T-helper 17 cell (primary cell): ENCODE measurements around the gene PLEKHA7. TPM values are rescaled to one million over a fixed set of nuclear protein-coding genes. Genes with fewer than 3 reads are reported as not detected.
"Not testable (repeated sequence)": the region's sequence is repeated elsewhere in the genome, so short reads cannot be mapped to it uniquely, and the experiment has no call there.

Experiments used
- ATAC-seq: fragments of 150-1000 bp; cut with Tn5 transposase; 2 replicates; pipeline ENCODE4 v1.10.0; 2021; ENCODE audit warnings: mild to moderate bottlenecking, moderate library complexity
- DNase-seq, 3 donors: peaks; one replicate each; pipeline versions ENCODE4 v3.0.0 to v3.0.0-alpha.2; 2020 to 2021
- H3K9me3 ChIP-seq: one replicate; pipeline ENCODE4 v1.7.0; 2013; ENCODE audit warnings: low read length, mild to moderate bottlenecking; ENCODE audit not compliant: control insufficient read depth, poor library complexity, severe bottlenecking
- H3K27ac Mint-ChIP-seq: one replicate; pipeline ENCODE4 v1.8.0; 2022; ENCODE audit warnings: mild to moderate bottlenecking, moderate library complexity, mixed read lengths
- H3K27me3 Mint-ChIP-seq: one replicate; pipeline ENCODE4 v1.8.0; 2022; ENCODE audit warnings: mixed read lengths
- H3K36me3 Mint-ChIP-seq: one replicate; pipeline ENCODE4 v1.8.0; 2022; ENCODE audit warnings: low read depth, mixed read lengths
- H3K4me1 Mint-ChIP-seq: one replicate; pipeline ENCODE4 v1.8.0; 2022; ENCODE audit warnings: mild to moderate bottlenecking, mixed read lengths
- H3K4me3 Mint-ChIP-seq: one replicate; pipeline ENCODE4 v1.8.0; 2022; ENCODE audit warnings: mild to moderate bottlenecking, moderate library complexity, mixed read lengths
- total RNA-seq, 4 donors: library from RNA in 2 of 4; stranded (reverse) in 2 of 4; gene quantifications; one replicate each; pipeline ENCODE4 v1.2.3 and lab custom pipeline; 2022 to 2026

PLEKHA7 gene
- total RNA-seq, 2 donors from 2014 or later: 5.3 to 10.9 TPM

DNA sequence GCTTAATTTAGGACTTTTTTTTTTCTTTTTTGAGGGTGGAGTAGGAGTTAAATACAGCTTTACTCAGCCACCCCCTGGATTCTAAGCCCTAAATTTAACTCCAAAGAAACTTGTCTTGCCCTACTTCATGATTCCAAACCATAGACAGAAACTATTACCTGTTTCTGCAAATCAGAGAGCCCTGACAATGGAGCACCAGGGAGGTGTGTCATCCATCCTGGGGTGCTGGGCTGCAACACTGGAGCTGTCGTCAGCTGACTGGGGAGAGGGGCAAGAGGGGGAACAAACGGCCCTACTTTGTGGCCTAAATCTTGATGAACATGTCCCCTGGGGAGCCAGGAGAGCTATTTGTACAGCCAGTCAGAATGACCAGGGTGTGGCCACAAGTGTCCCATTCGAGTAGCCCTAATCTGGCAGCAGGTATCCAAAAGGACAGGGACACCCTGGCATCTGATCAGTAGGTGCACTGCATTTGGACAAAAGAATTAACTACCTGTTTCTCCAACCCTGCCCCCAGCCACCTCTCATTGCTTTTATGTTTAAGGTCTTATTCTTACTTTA lies 50.8 kb downstream of the PLEKHA7 start:
- no peak for DNase-seq
- ATAC-seq: no peak
- no peak overlapping the region for H3K4me3 Mint-ChIP-seq
- no peaks in the 10 kb centered on the region for H3K36me3 Mint-ChIP-seq
- H3K9me3 ChIP-seq: no peaks in the 10 kb centered on the region
- no peaks in the 10 kb centered on the region for H3K27me3 Mint-ChIP-seq
- H3K4me1 Mint-ChIP-seq: peaks cover 15% of the 10 kb centered on the region
- H3K27ac Mint-ChIP-seq: no peak overlapping the region

DNA sequence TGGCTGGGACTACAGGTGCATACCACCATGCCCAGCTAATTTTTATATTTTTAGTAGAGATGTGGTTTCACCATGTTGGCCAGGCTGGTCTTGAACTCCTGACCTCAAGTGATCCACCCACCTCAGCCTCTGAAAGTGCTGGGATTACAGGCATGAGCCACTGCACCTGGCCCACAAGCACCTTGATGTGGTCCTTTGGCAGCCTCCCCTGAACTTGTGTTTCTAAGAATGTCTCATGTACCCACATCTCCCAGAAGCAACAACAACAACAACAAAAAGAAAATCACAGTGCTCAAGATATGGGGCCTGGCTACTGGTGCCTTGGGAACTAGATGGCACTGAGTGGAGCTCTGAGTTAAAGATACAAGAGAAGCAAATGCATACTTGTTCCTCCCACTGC lies 51.6 kb downstream of the PLEKHA7 start:
- ATAC-seq, H3K27ac Mint-ChIP-seq, DNase-seq, H3K27me3 Mint-ChIP-seq, H3K4me3 Mint-ChIP-seq, H3K9me3 ChIP-seq, H3K36me3 Mint-ChIP-seq: not testable (repeated sequence)
- H3K4me1 Mint-ChIP-seq: peaks cover 12% of the 10 kb centered on the region

GRCh38 chr11:16962146-16962545 lies 52.1 kb downstream of the PLEKHA7 start:
- no peak overlapping the region for H3K4me3 Mint-ChIP-seq
- peaks cover 12% of the 10 kb centered on the region for H3K4me1 Mint-ChIP-seq
- no peaks in the 10 kb centered on the region for H3K27me3 Mint-ChIP-seq
- no peaks in the 10 kb centered on the region for H3K9me3 ChIP-seq
- H3K27ac Mint-ChIP-seq: no peak overlapping the region
- ATAC-seq: no peak
- H3K36me3 Mint-ChIP-seq: no peaks in the 10 kb centered on the region
- DNase-seq: no peak

DNA sequence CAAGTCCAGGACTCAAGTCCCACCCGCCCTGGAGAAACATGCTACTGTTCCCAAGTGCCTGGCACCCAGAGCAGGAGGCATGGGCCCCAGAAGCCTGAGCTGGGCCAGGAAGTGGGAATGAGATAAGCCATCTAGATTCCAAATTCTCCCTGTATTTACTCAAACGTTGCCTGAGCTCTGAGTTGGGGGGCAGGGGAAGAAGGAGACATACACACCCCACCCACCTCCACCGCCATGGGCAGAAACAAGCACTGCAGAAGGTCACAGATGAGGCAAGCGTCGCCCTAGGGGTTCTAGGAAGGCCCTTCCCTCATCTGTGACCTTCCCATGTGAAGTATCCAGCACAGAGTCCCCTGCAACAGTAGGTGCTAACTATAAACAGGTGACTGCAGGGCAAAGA lies 54.0 kb downstream of the PLEKHA7 start:
- Mint-ChIP-seq H3K36me3 (no peaks in the 10 kb centered on the region), H3K4me1 (peaks cover 10% of the 10 kb centered on the region), H3K4me3 (no peak overlapping the region), H3K27me3 (no peaks in the 10 kb centered on the region), H3K27ac (no peak overlapping the region)
- DNase-seq: no peak
- H3K9me3 ChIP-seq: no peaks in the 10 kb centered on the region
- ATAC-seq: no peak

GRCh38 chr11:16959602-16960001 lies 54.6 kb downstream of the PLEKHA7 start:
- H3K4me1 Mint-ChIP-seq: peaks cover 12% of the 10 kb centered on the region
- no peak for ATAC-seq
- no peak for DNase-seq
- no peaks in the 10 kb centered on the region for H3K36me3 Mint-ChIP-seq
- no peaks in the 10 kb centered on the region for H3K27me3 Mint-ChIP-seq
- no peak overlapping the region for H3K4me3 Mint-ChIP-seq
- H3K27ac Mint-ChIP-seq: no peak overlapping the region
- H3K9me3 ChIP-seq: no peaks in the 10 kb centered on the region

DNA sequence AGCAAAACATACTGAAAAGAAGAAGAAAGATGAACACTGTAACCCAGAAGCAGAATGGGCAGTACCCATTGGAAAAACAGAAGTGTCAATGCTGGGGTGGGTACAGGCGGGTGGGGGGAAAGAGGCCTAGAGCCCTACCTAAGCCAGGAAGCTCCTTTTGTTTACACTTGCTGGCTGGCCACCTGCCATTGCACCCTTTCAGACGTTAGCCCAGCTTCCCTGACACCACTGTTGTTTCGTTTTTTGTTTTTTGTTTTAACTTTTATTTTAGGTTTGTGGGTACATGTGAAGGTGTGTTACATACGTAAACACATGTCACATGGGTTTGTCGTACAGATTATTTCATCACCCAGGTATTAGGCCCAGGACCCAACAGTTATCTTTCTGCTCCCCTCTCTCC lies 55.4 kb downstream of the PLEKHA7 start:
- no peak for ATAC-seq
- DNase-seq: no peak
- no peak overlapping the region for H3K4me3 Mint-ChIP-seq
- H3K4me1 Mint-ChIP-seq: peaks cover 12% of the 10 kb centered on the region
- H3K27ac Mint-ChIP-seq: no peak overlapping the region
- H3K9me3 ChIP-seq: no peaks in the 10 kb centered on the region
- H3K36me3 Mint-ChIP-seq: no peaks in the 10 kb centered on the region
- no peaks in the 10 kb centered on the region for H3K27me3 Mint-ChIP-seq

GRCh38 chr11:16956538-16957153 lies 57.6 kb downstream of the PLEKHA7 start:
- H3K27me3 Mint-ChIP-seq: no peaks in the 10 kb centered on the region
- no peak overlapping the region for H3K4me3 Mint-ChIP-seq
- no peaks in the 10 kb centered on the region for H3K36me3 Mint-ChIP-seq
- H3K4me1 Mint-ChIP-seq: peaks cover 5% of the 10 kb centered on the region
- DNase-seq (no peak), ATAC-seq (no peak)
- H3K27ac Mint-ChIP-seq: no peak overlapping the region
- H3K9me3 ChIP-seq: no peaks in the 10 kb centered on the region

DNA sequence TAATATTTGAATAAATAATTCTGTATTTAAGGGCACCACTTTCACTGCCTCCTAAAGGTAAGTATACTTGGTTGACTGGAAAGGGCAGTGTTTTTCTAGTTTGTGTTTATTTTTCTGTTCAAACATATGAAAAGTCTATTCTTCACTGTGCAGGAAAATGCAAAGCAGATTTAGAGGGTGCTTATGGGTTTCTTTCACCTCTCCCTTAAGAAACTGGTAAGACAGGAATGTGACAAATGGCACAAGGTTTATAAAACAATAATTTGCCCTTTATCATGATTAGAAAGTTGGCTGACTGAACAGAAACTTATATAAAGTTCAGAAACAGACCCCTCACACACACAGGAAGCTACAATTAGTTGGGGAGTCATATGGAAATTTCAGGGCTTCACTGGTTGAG lies 60.6 kb downstream of the PLEKHA7 start:
- H3K4me3 Mint-ChIP-seq: no peak overlapping the region
- H3K36me3 Mint-ChIP-seq: no peaks in the 10 kb centered on the region
- no peaks in the 10 kb centered on the region for H3K27me3 Mint-ChIP-seq
- ATAC-seq (no peak), DNase-seq (no peak)
- H3K27ac Mint-ChIP-seq: no peak overlapping the region
- peaks cover 14% of the 10 kb centered on the region for H3K4me1 Mint-ChIP-seq
- H3K9me3 ChIP-seq: no peaks in the 10 kb centered on the region

DNA sequence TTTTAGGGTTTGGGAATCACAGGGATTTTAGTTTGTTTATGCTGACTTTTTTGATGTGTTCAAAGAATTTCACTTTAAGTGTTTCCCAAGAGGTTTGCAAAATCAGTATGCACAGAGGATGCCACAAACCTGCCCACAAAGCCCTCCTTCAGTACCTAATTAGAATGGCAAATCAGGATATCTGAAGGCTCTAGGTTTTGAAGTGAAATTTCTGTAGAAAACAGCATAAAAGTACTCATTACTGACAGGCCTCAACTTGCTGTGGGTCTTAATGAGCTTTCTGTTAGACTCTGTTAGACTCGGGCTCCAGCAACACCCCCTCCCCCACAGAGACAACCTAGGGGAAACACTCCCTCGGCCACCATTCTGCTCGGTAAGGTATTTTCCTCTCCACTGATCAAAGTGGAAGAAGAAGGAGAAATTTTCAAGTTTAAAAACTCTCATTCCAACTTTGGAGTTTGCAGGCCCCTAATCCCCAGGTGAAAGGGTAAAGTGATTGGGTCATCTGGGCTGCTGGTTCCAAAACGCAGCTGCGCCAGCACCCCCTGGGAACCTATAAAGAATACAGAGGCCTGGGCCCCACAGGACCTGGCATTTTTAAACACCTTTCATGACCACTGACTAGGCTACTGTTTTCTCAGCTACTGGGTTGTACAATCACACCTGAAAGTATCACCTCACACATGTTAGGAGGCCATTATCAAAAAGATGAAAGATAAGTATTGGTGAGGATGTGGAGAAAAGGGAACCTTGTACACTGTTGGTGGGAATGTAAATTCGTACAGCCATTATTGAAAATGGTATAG lies 67.5 kb downstream of the PLEKHA7 start:
- ATAC-seq: no peak
- Mint-ChIP-seq H3K4me3 (no peak overlapping the region), H3K4me1 (peaks cover 12% of the 10 kb centered on the region), H3K27ac (peak overlapping the region; percentile 65), H3K36me3 (no peaks in the 10 kb centered on the region), H3K27me3 (no peaks in the 10 kb centered on the region)
- no peak for DNase-seq
- H3K9me3 ChIP-seq: no peaks in the 10 kb centered on the region

DNA sequence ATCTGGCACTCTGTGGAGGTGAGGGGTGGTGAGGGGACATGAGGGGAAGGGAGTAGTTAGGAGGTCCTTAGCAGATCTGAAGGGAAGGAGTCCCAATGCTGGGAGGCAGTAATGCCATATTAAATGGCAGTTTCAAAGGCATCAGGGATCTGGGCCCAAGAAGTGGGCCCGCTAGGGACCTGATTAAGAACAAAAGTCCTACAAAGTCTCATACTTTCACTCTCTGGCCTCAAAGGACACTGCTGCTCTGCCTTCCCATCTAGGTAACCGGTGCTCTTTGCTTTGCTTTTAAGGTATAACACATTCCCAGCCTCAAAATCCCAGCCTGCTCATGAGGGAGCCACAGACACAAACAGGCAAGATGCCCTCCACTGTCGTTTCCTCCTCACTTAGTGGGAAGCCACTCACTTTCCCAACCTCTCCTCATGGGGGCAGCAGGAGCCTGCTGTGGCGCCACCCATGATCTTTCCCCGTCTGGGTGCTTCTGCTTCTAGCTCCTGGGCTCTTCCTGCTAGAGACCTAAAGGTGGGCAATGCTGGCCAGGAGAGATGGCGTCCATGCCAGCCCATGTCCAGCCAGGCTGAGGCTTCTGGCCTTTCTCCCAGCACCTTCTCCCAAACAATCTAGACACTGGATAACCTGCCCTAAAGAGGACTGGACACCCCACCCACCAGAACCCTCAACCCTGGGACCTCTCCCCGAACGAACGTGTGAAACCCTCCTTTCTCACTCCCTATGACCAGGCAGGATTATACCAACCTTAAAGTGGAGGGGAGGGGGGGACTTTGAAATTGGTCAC lies 68.3 kb downstream of the PLEKHA7 start:
- H3K9me3 ChIP-seq: no peaks in the 10 kb centered on the region
- Mint-ChIP-seq H3K4me1 (peaks cover 12% of the 10 kb centered on the region), H3K27me3 (no peaks in the 10 kb centered on the region), H3K36me3 (no peaks in the 10 kb centered on the region), H3K4me3 (no peak overlapping the region), H3K27ac (peak overlapping the region; percentile 65)
- peak; percentile 50 for ATAC-seq
- DNase-seq: no peak

GRCh38 chr11:16942911-16943310 lies 71.3 kb downstream of the PLEKHA7 start:
- H3K36me3 Mint-ChIP-seq: no peaks in the 10 kb centered on the region
- H3K27ac Mint-ChIP-seq: no peak overlapping the region
- ATAC-seq (no peak), DNase-seq (no peak)
- H3K4me3 Mint-ChIP-seq: no peak overlapping the region
- no peaks in the 10 kb centered on the region for H3K27me3 Mint-ChIP-seq
- peaks cover 4% of the 10 kb centered on the region for H3K4me1 Mint-ChIP-seq
- no peaks in the 10 kb centered on the region for H3K9me3 ChIP-seq

GRCh38 chr11:16942342-16942741 lies 71.9 kb downstream of the PLEKHA7 start:
- H3K27me3 Mint-ChIP-seq: no peaks in the 10 kb centered on the region
- H3K27ac Mint-ChIP-seq: no peak overlapping the region
- H3K4me1 Mint-ChIP-seq: peaks cover 4% of the 10 kb centered on the region
- DNase-seq: no peak
- H3K9me3 ChIP-seq: no peaks in the 10 kb centered on the region
- no peak overlapping the region for H3K4me3 Mint-ChIP-seq
- H3K36me3 Mint-ChIP-seq: no peaks in the 10 kb centered on the region
- no peak for ATAC-seq

DNA sequence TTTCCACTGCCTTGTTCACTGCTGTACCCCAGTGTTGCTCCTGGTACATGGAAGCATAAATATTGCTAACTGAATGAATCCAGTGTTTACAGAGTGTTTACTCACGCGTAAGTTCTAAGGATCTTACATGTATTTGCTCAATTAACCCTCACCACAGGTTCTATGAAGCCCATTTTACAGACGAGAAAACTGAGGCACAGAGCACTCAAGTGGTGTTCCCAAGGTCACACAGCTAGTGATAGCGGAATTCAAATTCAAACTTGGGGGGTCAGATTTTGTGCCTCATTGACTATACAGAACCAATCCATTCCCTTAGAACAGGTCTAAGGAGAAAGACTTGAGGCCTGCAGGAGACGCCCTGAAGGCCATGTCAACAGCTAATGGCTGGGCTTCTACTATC lies 72.3 kb downstream of the PLEKHA7 start:
- DNase-seq (no peak), ATAC-seq (no peak)
- H3K4me3 Mint-ChIP-seq: no peak overlapping the region
- no peaks in the 10 kb centered on the region for H3K9me3 ChIP-seq
- H3K4me1 Mint-ChIP-seq: peaks cover 4% of the 10 kb centered on the region
- H3K27me3 Mint-ChIP-seq: no peaks in the 10 kb centered on the region
- no peaks in the 10 kb centered on the region for H3K36me3 Mint-ChIP-seq
- H3K27ac Mint-ChIP-seq: no peak overlapping the region
